GM23338 (cell line): ENCODE data around the gene PTPRZ1. TPM values are rescaled to one million over a fixed set of nuclear protein-coding genes. Genes with fewer than 3 reads are reported as not detected.
A peak's percentile ranks its signal among the peaks of the same experiment; 100 is the strongest.

Experiments
- ATAC-seq: fragments of 200-7000 bp; cut with Tn5 transposase; 3 replicates; pipeline ENCODE4 v1.9.1; 2020
- DNase-seq: peaks from one replicate; pipeline ENCODE4 v3.0.0-alpha.2; 2015; ENCODE audit warnings: low spot score
- H2AFZ ChIP-seq: fragments of 200-600 bp; sonication (generic); 2 replicates; pipeline ENCODE4 v1.8.0; 2016; ENCODE audit warnings: antibody characterized with exemption, mild to moderate bottlenecking, moderate library complexity
- H3F3A ChIP-seq: fragments of 200-600 bp; sonication (generic); replicated peaks from 2 replicates; pipeline ENCODE4 v1.8.0; 2017; ENCODE audit warnings: antibody characterized with exemption, mixed run types, low read depth
- H3K27ac ChIP-seq: fragments of 200-600 bp; sonication (generic); 2 replicates; pipeline ENCODE4 v1.6.1; 2016; ENCODE audit warnings: low read depth
- H3K27me3 ChIP-seq: fragments of 200-600 bp; sonication (generic); 2 replicates; pipeline ENCODE4 v1.8.0; 2016; ENCODE audit warnings: mild to moderate bottlenecking, mixed run types, moderate library complexity; ENCODE audit not compliant: insufficient read depth
- H3K36me3 ChIP-seq: fragments of 200-600 bp; sonication (generic); 2 replicates; pipeline ENCODE4 v1.8.0; 2016; ENCODE audit warnings: mild to moderate bottlenecking; ENCODE audit not compliant: insufficient read depth
- H3K4me1 ChIP-seq: fragments of 200-600 bp; sonication (generic); 2 replicates; pipeline ENCODE4 v1.8.0; 2016; ENCODE audit warnings: mild to moderate bottlenecking, moderate library complexity; ENCODE audit not compliant: insufficient read depth
- H3K4me2 ChIP-seq: fragments of 200-600 bp; sonication (generic); 2 replicates; pipeline ENCODE4 v1.7.1; 2017; ENCODE audit warnings: mixed run types
- H3K4me3 ChIP-seq: fragments of 200-600 bp; sonication (generic); 2 replicates; pipeline ENCODE4 v1.6.1; 2016; ENCODE audit warnings: mixed run types
- H3K79me2 ChIP-seq: fragments of 200-600 bp; sonication (generic); replicated peaks from 2 replicates; pipeline ENCODE4 v1.8.0; 2017; ENCODE audit warnings: mild to moderate bottlenecking; ENCODE audit not compliant: insufficient read depth
- H3K9me2 ChIP-seq: fragments of 200-600 bp; sonication (generic); 2 replicates; pipeline ENCODE4 v1.8.0; 2017; ENCODE audit not compliant: insufficient read depth
- H4K20me1 ChIP-seq: fragments of 200-600 bp; sonication (generic); replicated peaks from 2 replicates; pipeline ENCODE4 v1.8.0; 2017; ENCODE audit warnings: mild to moderate bottlenecking; ENCODE audit not compliant: insufficient read depth
- H3K27ac Mint-ChIP-seq: 2 replicates; pipeline ENCODE4 v1.8.0; 2020; ENCODE audit warnings: inconsistent platforms, mild to moderate bottlenecking, moderate library complexity, mixed read lengths
- H3K27me3 Mint-ChIP-seq: 3 replicates; pipeline ENCODE4 v1.8.0; 2022; ENCODE audit warnings: low read depth, mild to moderate bottlenecking, moderate library complexity, mixed read lengths, inconsistent platforms; ENCODE audit not compliant: insufficient read depth, poor library complexity
- H3K36me3 Mint-ChIP-seq: 3 replicates; pipeline ENCODE4 v1.8.0; 2021; ENCODE audit warnings: low read depth, mild to moderate bottlenecking, inconsistent platforms, moderate library complexity, mixed read lengths
- H3K4me1 Mint-ChIP-seq: 3 replicates; pipeline ENCODE4 v1.8.0; 2020; ENCODE audit warnings: mild to moderate bottlenecking, inconsistent platforms, mixed read lengths
- H3K4me3 Mint-ChIP-seq: 3 replicates; pipeline ENCODE4 v1.8.0; 2021; ENCODE audit warnings: moderate library complexity, mild to moderate bottlenecking, inconsistent platforms, mixed read lengths
- H3K9me3 Mint-ChIP-seq: 3 replicates; pipeline ENCODE4 v1.8.0; 2020; ENCODE audit warnings: moderate library complexity, mild to moderate bottlenecking, inconsistent platforms, mixed read lengths
- CTCF ChIP-seq, 2 experiments: fragments of 200-600 bp in 1 of 2; sonication (generic) in 1 of 2; conservative IDR thresholded peaks; 2 replicates each; pipeline versions ENCODE4 v1.5.1 to v1.6.1; 2016 to 2017; ENCODE audit warnings: antibody characterized with exemption in 2 of 2, low read depth in 2 of 2, mild to moderate bottlenecking in 2 of 2, moderate library complexity in 1 of 2
- ETS1 ChIP-seq: IDR thresholded peaks from 2 replicates; pipeline ENCODE4 v1.6.1; 2016; ENCODE audit warnings: antibody characterized with exemption
- EZH2phosphoT487 ChIP-seq: fragments of 200-600 bp; sonication (generic); IDR thresholded peaks from one replicate; pipeline ENCODE4 v1.8.1; 2018; ENCODE audit warnings: antibody characterized with exemption; ENCODE audit not compliant: unreplicated experiment
- NANOG ChIP-seq: IDR thresholded peaks from 2 replicates; pipeline ENCODE4 v1.6.1; 2016; ENCODE audit warnings: antibody characterized with exemption, borderline replicate concordance
- ZNF462 ChIP-seq: fragments of 250-450 bp; sonication (Bioruptor Pico); IDR thresholded peaks from 2 replicates; pipeline ENCODE4 v1.5.0; 2020; ENCODE audit warnings: mild to moderate bottlenecking, moderate library complexity
- polyA plus RNA-seq: library from polyadenylated mRNA; unstranded; fragments of >200 nt; fragmentation: Nextera tagmentation; extraction: Ambion mirVana; gene quantifications from 2 replicates; pipeline ENCODE4 v1.2.1, GENCODE V29; 2016
- total RNA-seq: library from RNA; depleted of rRNA; stranded (reverse); fragments of >200 nt; shearing (Covaris generic); gene quantifications from 2 replicates; pipeline ENCODE4 v1.2.3, GENCODE V29; 2014

Gene PTPRZ1
- total and polyA plus RNA-seq, 2 experiments from 2014 or later: 160 to 230 TPM

GRCh38 chr7:121924269-121925186 lies 51.6 kb downstream of the PTPRZ1 start:
- ATAC-seq: peak; percentile 93
- H3F3A ChIP-seq: no peaks in the 10 kb centered on the region
- H3K9me2 ChIP-seq: no peaks in the 10 kb centered on the region
- peak overlapping the region; percentile 50 for H3K4me3 Mint-ChIP-seq
- peak; percentile 86 for DNase-seq
- no peaks in the 10 kb centered on the region for H4K20me1 ChIP-seq
- H3K36me3 ChIP-seq: no peaks in the 10 kb centered on the region
- H3K36me3 Mint-ChIP-seq: peaks cover 5% of the 10 kb centered on the region; the same call in 2 of the 3 replicates
- no peaks in the 10 kb centered on the region for H3K9me3 Mint-ChIP-seq
- peak overlapping the region; percentile 61 for H3K27ac ChIP-seq
- peak overlapping the region; percentile 89 for H3K27ac Mint-ChIP-seq
- H2AFZ ChIP-seq: no peak overlapping the region
- H3K4me1 ChIP-seq: peaks cover 50% of the 10 kb centered on the region
- peaks cover 55% of the 10 kb centered on the region for H3K4me1 Mint-ChIP-seq
- TF ChIP-seq EZH2phosphoT487 (no peak), NANOG (peak; percentile 85)
- H3K27me3 ChIP-seq: no peaks in the 10 kb centered on the region
- H3K4me2 ChIP-seq: peak overlapping the region; percentile 52
- no peaks in the 10 kb centered on the region for H3K27me3 Mint-ChIP-seq
- H3K79me2 ChIP-seq: peaks cover 11% of the 10 kb centered on the region
- peak overlapping the region; percentile 0; the same call in 1 of the 2 replicates for H3K4me3 ChIP-seq

- H3K27ac ChIP-seq: peak overlapping the region; percentile 11; the same call in 1 of the 2 replicates
- DNase-seq: no peak
- no peaks in the 10 kb centered on the region for H3K27me3 ChIP-seq
- no peak overlapping the region for H3K4me3 Mint-ChIP-seq
- no peak overlapping the region for H2AFZ ChIP-seq
- H3K4me1 Mint-ChIP-seq: peaks cover 49% of the 10 kb centered on the region
- H3K36me3 Mint-ChIP-seq: peaks cover 26% of the 10 kb centered on the region
- H3F3A ChIP-seq: no peaks in the 10 kb centered on the region
- H3K9me3 Mint-ChIP-seq: no peaks in the 10 kb centered on the region
- no peak; the same call in 1 of the 3 replicates for ATAC-seq
- H3K36me3 ChIP-seq: no peaks in the 10 kb centered on the region
- peaks cover 2% of the 10 kb centered on the region for H3K27me3 Mint-ChIP-seq
- peaks cover 22% of the 10 kb centered on the region for H3K79me2 ChIP-seq
- peaks cover 33% of the 10 kb centered on the region for H3K4me1 ChIP-seq
- no peak overlapping the region for H3K4me2 ChIP-seq
- H3K27ac Mint-ChIP-seq: peak overlapping the region; percentile 88
- H3K4me3 ChIP-seq: no peak overlapping the region
- no peaks in the 10 kb centered on the region for H3K9me2 ChIP-seq
- no peaks in the 10 kb centered on the region for H4K20me1 ChIP-seq
- TF ChIP-seq ZNF462 (CRISPR knock-in tag): no peak
- no peak for TF ChIP-seq CTCF (conservative IDR thresholded peaks at IDR 0.05; ENCODE audit: low read depth in 2 of 2)
- TF ChIP-seq ETS1: no peak
These were observed 58.4 kb downstream of the PTPRZ1 start for GRCh38 chr7:121931149-121931902.
